Hepatocyte (in vitro differentiated cells): ENCODE results near the gene RELA.
"Not testable (repeated sequence)": the region's sequence is repeated elsewhere in the genome, so short reads cannot be mapped to it uniquely, and the experiment has no call there.

Source experiments
- EZH2 ChIP-seq: fragments of 200-600 bp; sonication (generic); IDR thresholded peaks from 2 replicates; pipeline ENCODE4 v1.6.1; 2016; ENCODE audit warnings: antibody characterized with exemption, mild to moderate bottlenecking, borderline replicate concordance
- EZH2phosphoT487 ChIP-seq: fragments of 200-600 bp; sonication (generic); IDR thresholded peaks from one replicate; pipeline ENCODE4 v1.6.1; 2018; ENCODE audit warnings: antibody characterized with exemption, mild to moderate bottlenecking, low read depth, moderate library complexity; ENCODE audit not compliant: unreplicated experiment, severe bottlenecking
- TF ChIP-seq, protein P1 (sequence below): fragments of 200-600 bp; sonication (generic); IDR thresholded peaks from 2 replicates; pipeline ENCODE4 v1.5.1; 2016; ENCODE audit warnings: antibody characterized with exemption, mild to moderate bottlenecking; ENCODE audit not compliant: poor library complexity

DNA sequence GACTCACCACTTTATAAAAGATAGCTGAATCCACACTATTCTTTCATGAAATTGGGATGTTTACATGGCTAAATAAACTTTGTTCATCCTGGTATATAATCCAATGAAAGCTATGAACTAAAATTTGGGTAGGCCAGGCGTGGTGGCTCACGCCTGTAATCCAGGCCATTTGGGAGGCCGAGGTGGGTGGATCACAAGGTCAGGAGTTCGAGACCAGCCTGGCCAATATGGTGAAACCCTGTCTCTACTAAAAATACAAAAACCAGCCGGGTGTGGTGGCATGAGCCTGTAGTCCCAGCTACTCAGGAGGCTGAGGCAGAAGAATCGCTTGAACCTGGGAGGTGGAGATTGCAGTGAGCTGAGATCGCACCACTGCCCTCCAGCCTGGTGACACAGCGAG, 29.1 kb upstream of the RELA start:
- TF ChIP-seq, protein P1, sequence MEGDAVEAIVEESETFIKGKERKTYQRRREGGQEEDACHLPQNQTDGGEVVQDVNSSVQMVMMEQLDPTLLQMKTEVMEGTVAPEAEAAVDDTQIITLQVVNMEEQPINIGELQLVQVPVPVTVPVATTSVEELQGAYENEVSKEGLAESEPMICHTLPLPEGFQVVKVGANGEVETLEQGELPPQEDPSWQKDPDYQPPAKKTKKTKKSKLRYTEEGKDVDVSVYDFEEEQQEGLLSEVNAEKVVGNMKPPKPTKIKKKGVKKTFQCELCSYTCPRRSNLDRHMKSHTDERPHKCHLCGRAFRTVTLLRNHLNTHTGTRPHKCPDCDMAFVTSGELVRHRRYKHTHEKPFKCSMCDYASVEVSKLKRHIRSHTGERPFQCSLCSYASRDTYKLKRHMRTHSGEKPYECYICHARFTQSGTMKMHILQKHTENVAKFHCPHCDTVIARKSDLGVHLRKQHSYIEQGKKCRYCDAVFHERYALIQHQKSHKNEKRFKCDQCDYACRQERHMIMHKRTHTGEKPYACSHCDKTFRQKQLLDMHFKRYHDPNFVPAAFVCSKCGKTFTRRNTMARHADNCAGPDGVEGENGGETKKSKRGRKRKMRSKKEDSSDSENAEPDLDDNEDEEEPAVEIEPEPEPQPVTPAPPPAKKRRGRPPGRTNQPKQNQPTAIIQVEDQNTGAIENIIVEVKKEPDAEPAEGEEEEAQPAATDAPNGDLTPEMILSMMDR, result not testable (repeated sequence)
- not testable (repeated sequence) for TF ChIP-seq EZH2phosphoT487, EZH2
